Activated CD4-positive, alpha-beta T cell treated with anti-CD3 and anti-CD28 coated beads, Interleukin-2, amount 50 U/mL, for 24 hours (primary cell): ENCODE data around the gene WBP1L.
A peak's percentile ranks its signal among the peaks of the same experiment; 100 is the strongest.
"Not testable (repeated sequence)": the region's sequence is repeated elsewhere in the genome, so short reads cannot be mapped to it uniquely, and the experiment has no call there.

Source experiments
- DNase-seq, 2 donors: peaks; one replicate each; pipeline ENCODE4 v3.0.0-alpha.2; 2020; ENCODE audit warnings: low read depth in 1 of 2, low spot score in 1 of 2

Gene WBP1L

GRCh38 chr10:102743588-102744373, at the start of gene WBP1L:
WBP1L (plus strand) TSS chr10:102743948; CDS start chr10:102744054, 106 bp downstream.
- peak; percentile 83 to 96 for DNase-seq

- DNase-seq: not testable (repeated sequence)
Observed at GRCh38 chr10:102695401-102695800, 48.3 kb upstream of the WBP1L start.

- DNase-seq: no peak
Observed at GRCh38 chr10:102696736-102697135, 47.0 kb upstream of the WBP1L start.

GRCh38 chr10:102698894-102699293, 44.9 kb upstream of the WBP1L start:
- no peak for DNase-seq

GRCh38 chr10:102701272-102701671, 42.5 kb upstream of the WBP1L start:
- DNase-seq: no peak

GRCh38 chr10:102701796-102702195, 42.0 kb upstream of the WBP1L start:
- no peak for DNase-seq

- no peak for DNase-seq
Observed at GRCh38 chr10:102702742-102703141, 41.0 kb upstream of the WBP1L start.

- DNase-seq: no peak
Observed at GRCh38 chr10:102704915-102705314, 38.8 kb upstream of the WBP1L start.

- no peak for DNase-seq
Observed at GRCh38 chr10:102705531-102705930, 38.2 kb upstream of the WBP1L start.

GRCh38 chr10:102710609-102711008, 33.1 kb upstream of the WBP1L start:
- no peak for DNase-seq

GRCh38 chr10:102712089-102712488, 31.7 kb upstream of the WBP1L start:
- no peak for DNase-seq

- no peak for DNase-seq
Observed at GRCh38 chr10:102712843-102713538, 30.8 kb upstream of the WBP1L start.

- no peak for DNase-seq
Observed at GRCh38 chr10:102713539-102713813, 30.3 kb upstream of the WBP1L start.

GRCh38 chr10:102713814-102714620, 29.7 kb upstream of the WBP1L start, which contains the start of gene ARL3:
ARL3 (minus strand) TSS chr10:102714397; CDS start chr10:102714275, 122 bp downstream.
- DNase-seq: peak; percentile 90 to 93

- DNase-seq: peak in 1 of 2 donors; percentile 28
Observed at GRCh38 chr10:102714621-102715455, 28.9 kb upstream of the WBP1L start, which contains the start of gene SFXN2. SFXN2 (plus strand) TSS chr10:102714636; CDS start chr10:102726637, 12,001 bp downstream.

GRCh38 chr10:102715880-102716279, 27.9 kb upstream of the WBP1L start:
- DNase-seq: no peak

GRCh38 chr10:102716900-102717565, 26.7 kb upstream of the WBP1L start:
- not testable (repeated sequence) for DNase-seq

GRCh38 chr10:102718220-102718619, 25.5 kb upstream of the WBP1L start:
- no peak for DNase-seq

GRCh38 chr10:102720337-102720736, 23.4 kb upstream of the WBP1L start:
- DNase-seq: no peak

GRCh38 chr10:102720775-102721301, 22.9 kb upstream of the WBP1L start:
- DNase-seq: no peak
